ENCODE results near the gene PTBP1.
"Not testable (repeated sequence)": the region's sequence is repeated elsewhere in the genome, so short reads cannot be mapped to it uniquely, and the experiment has no call there.

PTBP1 gene

DNA sequence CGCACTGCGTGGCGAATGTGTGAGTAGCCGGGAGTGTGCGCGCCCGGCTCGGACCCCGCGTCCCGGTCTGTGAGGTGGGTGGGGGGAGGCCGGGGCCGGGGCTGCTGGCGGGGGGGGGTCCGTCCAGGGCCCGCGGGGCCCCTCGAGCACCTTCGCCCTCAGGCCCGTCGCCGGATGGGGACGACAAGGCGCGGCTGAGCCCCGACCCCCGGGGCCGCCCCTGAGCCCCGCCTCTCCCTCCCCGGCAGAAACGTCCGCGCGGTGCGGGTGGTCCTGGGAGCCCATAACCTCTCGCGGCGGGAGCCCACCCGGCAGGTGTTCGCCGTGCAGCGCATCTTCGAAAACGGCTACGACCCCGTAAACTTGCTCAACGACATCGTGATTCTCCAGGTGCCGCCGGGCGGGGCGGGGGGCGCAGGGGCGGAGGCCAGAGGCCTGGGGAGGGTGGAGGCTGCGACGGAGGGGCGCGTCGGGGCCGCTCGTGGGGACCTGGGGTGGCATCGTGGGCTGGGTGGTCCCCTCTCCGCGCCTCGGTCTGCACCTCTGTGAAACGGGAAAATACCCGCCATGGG is 55.8 kb downstream of the PTBP1 start:
- no peak for DNase-seq (ENCODE audit: low read depth in 1 of 2, low spot score in 1 of 2)

GRCh38 chr19:853614-854220 is 56.5 kb downstream of the PTBP1 start:
- DNase-seq (ENCODE audit: low read depth in 1 of 2, low spot score in 1 of 2), result not testable (repeated sequence)

GRCh38 chr19:854549-854948 is 57.3 kb downstream of the PTBP1 start:
- no peak for DNase-seq (ENCODE audit: low read depth in 1 of 2, low spot score in 1 of 2)

DNA sequence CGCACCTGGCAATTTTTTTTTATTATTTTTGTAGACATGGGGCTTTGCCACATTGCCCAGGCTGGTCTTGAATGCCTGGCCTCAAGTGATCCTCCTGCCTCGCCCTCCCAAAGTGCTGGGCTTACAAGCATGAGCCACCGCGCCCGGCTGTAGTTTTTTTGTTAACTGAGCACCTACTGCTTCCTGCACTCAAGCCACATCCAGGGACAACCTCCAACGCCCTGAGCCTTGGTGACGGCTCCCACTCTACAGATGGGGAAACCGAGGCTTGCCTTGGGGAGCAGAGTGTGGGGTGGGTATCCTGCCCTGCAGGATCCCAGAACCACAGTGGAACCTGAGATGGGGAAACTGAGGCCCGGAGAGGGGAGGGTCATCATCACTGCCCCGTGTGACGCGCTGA is 57.9 kb downstream of the PTBP1 start:
- DNase-seq (ENCODE audit: low read depth in 1 of 2, low spot score in 1 of 2), result no peak

- no peak for DNase-seq (ENCODE audit: low read depth in 1 of 2, low spot score in 1 of 2)
Measured at GRCh38 chr19:855566-856120, 58.4 kb downstream of the PTBP1 start.

DNA sequence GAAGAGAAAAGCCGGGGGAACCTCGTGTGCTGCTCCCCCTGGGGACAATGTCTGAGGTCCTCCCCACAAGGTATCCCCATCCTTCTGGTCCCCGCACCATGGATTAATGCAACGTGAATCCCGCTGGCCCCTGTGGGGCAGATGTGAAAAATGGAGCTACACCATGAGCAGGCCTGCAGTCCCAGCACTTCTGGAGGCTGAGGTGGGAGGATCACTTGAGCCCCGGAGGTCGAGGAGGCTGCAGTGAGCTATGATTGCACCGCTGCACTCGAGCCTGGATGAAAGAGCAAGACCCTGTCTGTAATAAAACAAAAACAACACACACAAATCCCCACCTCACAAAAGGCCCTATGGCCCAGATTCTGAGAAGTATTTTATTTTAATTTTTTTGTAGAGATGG is 61.0 kb downstream of the PTBP1 start:
- DNase-seq (ENCODE audit: low read depth in 1 of 2, low spot score in 1 of 2), result no peak

DNA sequence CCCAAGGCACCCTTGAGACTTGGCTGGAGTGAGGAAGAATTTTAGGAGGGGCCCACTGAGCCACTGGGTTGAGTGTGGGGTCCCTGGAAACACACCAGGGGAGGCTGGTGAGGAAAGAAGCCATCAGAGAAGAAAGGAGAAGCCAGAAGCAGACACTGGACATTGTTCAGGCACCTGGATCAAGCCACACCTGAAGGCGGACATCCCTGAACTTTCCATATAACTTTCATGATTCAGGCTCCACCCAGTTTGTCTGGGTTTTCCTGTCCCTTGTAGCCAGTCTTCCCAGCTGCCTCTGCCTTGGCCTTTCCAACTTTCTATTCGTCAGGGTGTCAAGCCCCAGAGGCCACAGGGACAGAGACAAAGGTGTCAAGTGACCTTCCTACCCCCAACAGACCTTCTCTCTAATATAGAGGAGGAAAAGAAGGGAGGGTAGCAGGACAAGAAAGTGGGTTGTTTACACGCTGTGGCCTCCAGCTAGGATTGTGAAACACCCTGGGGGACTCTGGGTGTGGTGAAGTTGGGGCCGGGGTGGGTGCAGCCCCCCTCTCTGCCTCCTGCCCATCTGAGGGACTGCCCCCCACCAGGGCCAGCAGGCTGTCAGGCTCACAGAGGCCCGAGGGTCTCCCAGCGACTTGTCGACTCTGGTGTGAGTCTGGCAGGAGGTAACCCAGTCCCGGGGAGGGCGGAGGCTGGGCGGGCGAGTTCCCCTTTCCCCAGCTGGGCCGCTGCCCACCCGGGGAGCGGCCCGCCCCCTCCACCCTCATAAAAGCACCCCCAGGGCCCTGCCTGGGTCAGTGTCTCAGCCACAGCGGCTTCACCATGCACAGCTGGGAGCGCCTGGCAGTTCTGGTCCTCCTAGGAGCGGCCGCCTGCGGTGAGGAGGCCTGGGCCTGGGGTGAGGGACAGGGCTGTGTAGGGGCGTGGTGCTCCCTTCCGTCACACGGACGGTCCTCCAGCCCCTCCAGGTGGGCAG is 61.9 kb downstream of the PTBP1 start, which contains the start of gene CFD:
TSS of gene CFD (plus strand) at position 797 of the 976 bp plus-strand sequence. CDS start at position 823, 26 bp downstream.
- DNase-seq (ENCODE audit: low read depth in 1 of 2, low spot score in 1 of 2), result no peak

- no peak for DNase-seq (ENCODE audit: low read depth in 1 of 2, low spot score in 1 of 2)
Measured at GRCh38 chr19:861141-861755, 64.0 kb downstream of the PTBP1 start.
